Right lobe of liver (tissue), 6 donors: ENCODE results near the gene TNIK. TPM values are rescaled to one million over a fixed set of nuclear protein-coding genes. Genes with fewer than 3 reads are reported as not detected.
A peak's percentile ranks its signal among the peaks of the same experiment; 100 is the strongest.

Experiments used
- ATAC-seq, 4 donors: fragments of 200-7000 bp; cut with Tn5 transposase; one replicate each; pipeline ENCODE4 v1.9.1; 2020; ENCODE audit warnings: mild to moderate bottlenecking in 4 of 4, moderate library complexity in 4 of 4
- DNase-seq, 3 donors: peaks; one replicate each; pipeline ENCODE4 v3.0.0-alpha.2; 2020
- H3K27ac ChIP-seq, 3 donors: fragments of 200-600 bp; one replicate each; pipeline ENCODE4 v1.8.0; 2022
- H3K27me3 ChIP-seq, 2 donors: fragments of 200-600 bp; one replicate each; pipeline ENCODE4 v1.8.0; 2022
- H3K36me3 ChIP-seq, 4 donors: fragments of 200-600 bp; sonication (generic) in 1 of 4; one replicate each; pipeline versions ENCODE4 v1.5.1 to v1.8.0; 2017 to 2022; ENCODE audit warnings: control low read depth in 1 of 4
- H3K4me1 ChIP-seq, 4 donors: fragments of 200-600 bp; sonication (generic) in 1 of 4; one replicate each; pipeline versions ENCODE4 v1.5.1 to v1.8.0; 2017 to 2022; ENCODE audit warnings: control low read depth in 1 of 4
- H3K4me3 ChIP-seq, 3 donors: fragments of 200-600 bp; one replicate each; pipeline ENCODE4 v1.8.0; 2022
- H3K9me3 ChIP-seq, 4 donors: fragments of 200-600 bp; sonication (generic) in 1 of 4; one replicate each; pipeline versions ENCODE4 v1.5.1 to v1.8.0; 2017 to 2022; ENCODE audit warnings: control low read depth in 1 of 4
- POLR2A ChIP-seq: fragments of 450-650 bp; IDR thresholded peaks from one replicate; pipeline ENCODE4 v1.6.1; 2017; ENCODE audit warnings: antibody characterized with exemption, mild to moderate bottlenecking
- WGBS: methylation state at CpG from one replicate; pipeline ENCODE4 v1.1.6; 2018; ENCODE audit warnings: low coverage, low lambda C conversion rate; ENCODE audit not compliant: insufficient coverage; ENCODE audit errors: missing lambda C conversion rate; 5-methylcytosine and 5-hydroxymethylcytosine counted together
- intact Hi-C, 2 donors: fragments of 100-400 bp; cut with DNase I; formaldehyde crosslinking; loops; one replicate each; pipeline versions ENCODE4 v1.11.2 to v1.14.1; 2022
- total RNA-seq, 6 experiments: library from RNA; depleted of rRNA in 2 of 6; stranded (reverse); fragments of >200 nt in 2 of 6; fragmentation: NEBNext Ultra II Directional in 3 of 6; extraction: Animal tissue kit (Norgen Biotek cat#: 25700) in 3 of 6; gene quantifications; one replicate each; pipeline versions ENCODE4 v1.1.0 to v1.2.4, GENCODE V29; 2016 to 2023
- TF ChIP-seq, protein P1 (sequence below), 4 donors: fragments of 200-600 bp in 3 of 4; fragments of 450-650 bp in 1 of 4; IDR thresholded peaks; one replicate each; pipeline versions ENCODE4 v1.5.1 to v1.8.0; 2016 to 2022; ENCODE audit warnings: antibody characterized with exemption in 4 of 4, mild to moderate bottlenecking in 2 of 4
- donor health status: DM: no; HTN: yes; CAD: no.
- donor health status: DM: no; HTN: no; CAD: no.
- donor health status: DM: no; HTN: no; CAD: no.
- donor health status: DM: no; HTN: yes; CAD: no.
- donor health status: DM: no; HTN: yes; CAD: no.

Gene TNIK
- total RNA-seq, 6 experiments from 2014 or later = 5.2 to 8.0 (median 6.8) TPM

DNA sequence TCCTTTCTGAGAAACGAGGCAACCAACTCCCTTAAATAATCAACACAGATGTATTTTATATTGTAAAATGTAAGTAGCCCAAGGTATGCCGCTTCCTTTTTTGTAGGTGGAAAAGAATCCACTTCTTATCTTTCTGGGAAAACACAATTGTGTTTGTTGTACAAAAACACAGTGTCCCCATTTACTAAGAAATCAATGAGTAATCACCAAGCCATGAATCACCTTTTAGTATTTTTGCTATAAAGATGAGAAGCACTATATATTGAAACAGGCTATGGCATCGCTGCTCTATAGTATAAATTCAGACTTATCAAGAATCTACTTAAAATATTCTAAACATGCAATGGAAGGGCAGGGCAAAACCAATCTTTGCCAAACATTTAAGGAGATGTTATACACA, 104.0 kb downstream of the TNIK start:
- ATAC-seq (peak; percentile 23 to 62 (median 44)), DNase-seq (no peak)
- no peaks in the 10 kb centered on the region for H3K9me3 ChIP-seq
- no peaks in the 10 kb centered on the region for H3K36me3 ChIP-seq
- peak overlapping the region in 1 of 3 donors; percentile 4 for H3K4me3 ChIP-seq
- peaks cover 0 to 45% (median 7%) of the 10 kb centered on the region in 4 donors for H3K4me1 ChIP-seq
- TF ChIP-seq POLR2A = no peak
- TF ChIP-seq, protein P1, sequence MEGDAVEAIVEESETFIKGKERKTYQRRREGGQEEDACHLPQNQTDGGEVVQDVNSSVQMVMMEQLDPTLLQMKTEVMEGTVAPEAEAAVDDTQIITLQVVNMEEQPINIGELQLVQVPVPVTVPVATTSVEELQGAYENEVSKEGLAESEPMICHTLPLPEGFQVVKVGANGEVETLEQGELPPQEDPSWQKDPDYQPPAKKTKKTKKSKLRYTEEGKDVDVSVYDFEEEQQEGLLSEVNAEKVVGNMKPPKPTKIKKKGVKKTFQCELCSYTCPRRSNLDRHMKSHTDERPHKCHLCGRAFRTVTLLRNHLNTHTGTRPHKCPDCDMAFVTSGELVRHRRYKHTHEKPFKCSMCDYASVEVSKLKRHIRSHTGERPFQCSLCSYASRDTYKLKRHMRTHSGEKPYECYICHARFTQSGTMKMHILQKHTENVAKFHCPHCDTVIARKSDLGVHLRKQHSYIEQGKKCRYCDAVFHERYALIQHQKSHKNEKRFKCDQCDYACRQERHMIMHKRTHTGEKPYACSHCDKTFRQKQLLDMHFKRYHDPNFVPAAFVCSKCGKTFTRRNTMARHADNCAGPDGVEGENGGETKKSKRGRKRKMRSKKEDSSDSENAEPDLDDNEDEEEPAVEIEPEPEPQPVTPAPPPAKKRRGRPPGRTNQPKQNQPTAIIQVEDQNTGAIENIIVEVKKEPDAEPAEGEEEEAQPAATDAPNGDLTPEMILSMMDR (IDR thresholded peaks at IDR 0.05) = no peak
- intact Hi-C loops = no loop called here
- 56% methylated on average over 3 of the region's 3 CpGs for WGBS
- peak overlapping the region in 2 of 3 donors; percentile 68 to 69 for H3K27ac ChIP-seq
- no peaks in the 10 kb centered on the region for H3K27me3 ChIP-seq

DNA sequence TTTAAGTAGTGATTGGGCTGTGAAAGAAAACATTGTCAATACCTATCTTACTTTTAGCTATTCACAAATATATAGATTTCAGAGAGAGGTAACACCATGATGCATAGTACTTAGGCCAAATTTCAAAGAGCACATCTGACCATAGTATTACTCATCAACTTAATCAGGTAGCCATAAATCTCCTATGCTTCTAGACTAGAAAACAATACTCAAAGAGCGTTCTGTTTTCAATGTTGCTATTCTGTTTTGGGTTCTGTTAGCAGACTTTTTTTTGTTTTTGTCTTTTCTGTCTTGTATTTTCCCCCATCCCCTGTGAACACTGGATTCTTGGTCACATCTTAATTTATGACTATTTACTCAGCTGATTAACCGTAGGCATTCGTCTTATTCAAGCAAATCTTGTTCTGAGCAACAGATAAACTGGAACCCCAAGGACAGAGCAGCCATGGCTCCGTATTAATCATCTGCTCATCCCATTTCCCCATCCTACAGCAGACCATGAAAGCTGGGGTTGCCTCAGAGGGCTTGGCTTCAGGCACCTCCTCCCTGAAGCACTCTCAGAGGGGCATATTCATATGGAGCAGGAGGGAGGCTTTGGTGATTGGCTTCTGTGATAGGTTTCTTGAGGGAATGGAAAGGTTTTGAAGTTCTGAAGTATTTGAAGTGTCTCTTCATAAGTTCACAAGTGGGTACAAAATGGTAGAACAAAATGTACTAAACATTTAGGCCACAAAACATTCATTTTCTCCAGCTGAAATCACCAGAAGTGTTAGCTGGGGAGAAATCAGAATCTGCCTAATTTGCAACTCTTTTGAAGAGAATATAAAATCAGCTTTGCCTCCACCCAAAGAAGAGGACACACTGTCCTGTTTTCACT, 105.3 kb downstream of the TNIK start:
- Histone ChIP-seq H3K36me3 (no peaks in the 10 kb centered on the region), H3K4me3 (no peak overlapping the region), H3K9me3 (no peaks in the 10 kb centered on the region), H3K27ac (peak overlapping the region in 2 of 3 donors; percentile 68 to 69), H3K27me3 (no peaks in the 10 kb centered on the region), H3K4me1 (peaks cover 0 to 45% (median 7%) of the 10 kb centered on the region in 4 donors)
- WGBS = 93% methylated on average over 4 of the region's 4 CpGs
- intact Hi-C loops = no loop called here
- TF ChIP-seq POLR2A = no peak
- TF ChIP-seq, protein P1 (IDR thresholded peaks at IDR 0.05) = no peak
- ATAC-seq (no peak), DNase-seq (no peak)

DNA sequence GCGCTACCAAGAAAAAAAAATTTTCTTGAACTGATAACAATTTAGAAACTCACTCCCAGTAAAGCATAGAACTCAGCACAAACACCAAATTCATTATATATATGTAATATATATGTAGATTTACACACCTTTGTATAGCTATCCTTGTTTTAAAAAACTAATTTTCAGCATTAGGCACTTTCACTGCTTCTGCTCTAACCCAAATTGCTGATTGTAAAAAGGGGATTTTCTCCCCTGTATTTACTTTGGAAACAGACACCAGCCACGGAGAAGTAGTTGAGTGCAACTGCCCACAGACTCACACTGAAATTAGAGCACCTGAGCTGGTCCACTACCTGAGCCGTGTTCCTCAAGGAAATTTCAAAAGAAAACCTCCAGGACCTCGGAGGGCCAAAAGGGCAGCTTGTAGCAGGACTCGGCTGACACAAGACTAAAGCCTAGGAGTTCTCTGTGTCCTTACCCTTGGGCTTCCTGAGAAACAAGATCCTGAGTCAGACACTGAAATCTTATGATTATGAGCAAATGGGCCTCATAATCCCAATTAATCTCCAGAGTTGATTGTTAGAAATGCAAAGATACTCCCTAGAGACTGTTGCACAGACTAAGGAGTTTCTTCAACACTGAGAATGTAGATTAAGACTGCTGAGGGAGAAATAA, 106.0 kb downstream of the TNIK start:
- Histone ChIP-seq H3K27ac (no peak overlapping the region), H3K36me3 (no peaks in the 10 kb centered on the region), H3K27me3 (no peaks in the 10 kb centered on the region), H3K4me1 (peaks cover 0 to 39% (median 7%) of the 10 kb centered on the region in 4 donors), H3K4me3 (no peak overlapping the region), H3K9me3 (no peaks in the 10 kb centered on the region)
- no peak for DNase-seq
- TF ChIP-seq POLR2A = no peak
- TF ChIP-seq, protein P1 (IDR thresholded peaks at IDR 0.05) = no peak
- WGBS = 84% methylated on average over 5 of the region's 5 CpGs
- intact Hi-C loops = no loop called here
- no peak for ATAC-seq

DNA sequence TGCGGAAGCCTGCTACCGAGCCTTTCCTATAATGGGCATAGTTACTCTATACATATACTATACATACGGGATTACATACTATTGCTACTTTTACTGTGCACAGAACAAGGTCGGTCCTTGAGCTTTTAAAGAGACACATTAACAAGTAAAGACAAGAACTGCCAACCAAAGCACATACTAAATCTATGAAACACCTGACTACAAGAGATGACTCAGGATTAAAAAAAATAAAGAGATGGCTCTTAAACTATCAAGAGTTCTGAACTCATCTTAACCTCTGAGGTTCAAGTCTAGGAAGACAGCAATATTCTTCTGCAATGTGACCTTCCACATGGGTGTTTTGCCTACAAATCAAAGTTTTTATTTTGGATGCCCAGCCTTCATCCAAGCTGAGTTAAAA, 106.8 kb downstream of the TNIK start:
- peaks cover 0 to 35% (median 7%) of the 10 kb centered on the region in 4 donors for H3K4me1 ChIP-seq
- DNase-seq (no peak), ATAC-seq (no peak)
- no peak overlapping the region for H3K4me3 ChIP-seq
- no peak for TF ChIP-seq POLR2A
- TF ChIP-seq, protein P1 (IDR thresholded peaks at IDR 0.05) = no peak
- H3K27me3 ChIP-seq = no peaks in the 10 kb centered on the region
- H3K36me3 ChIP-seq = no peaks in the 10 kb centered on the region
- intact Hi-C loops = no loop called here
- no peak overlapping the region for H3K27ac ChIP-seq
- H3K9me3 ChIP-seq = no peaks in the 10 kb centered on the region
- WGBS = 80% methylated on average over 4 of the region's 4 CpGs
